GM23338 (cell line): Measurements from ENCODE around the gene CDH4. TPM values are rescaled to one million over a fixed set of nuclear protein-coding genes. Genes with fewer than 3 reads are reported as not detected.

Experiments used
- ATAC-seq: fragments of 200-7000 bp; cut with Tn5 transposase; 3 replicates; pipeline ENCODE4 v1.9.1; 2020
- DNase-seq: peaks from one replicate; pipeline ENCODE4 v3.0.0-alpha.2; 2015; ENCODE audit warnings: low spot score
- H2AFZ ChIP-seq: fragments of 200-600 bp; sonication (generic); 2 replicates; pipeline ENCODE4 v1.8.0; 2016; ENCODE audit warnings: antibody characterized with exemption, mild to moderate bottlenecking, moderate library complexity
- H3F3A ChIP-seq: fragments of 200-600 bp; sonication (generic); replicated peaks from 2 replicates; pipeline ENCODE4 v1.8.0; 2017; ENCODE audit warnings: antibody characterized with exemption, mixed run types, low read depth
- H3K27ac ChIP-seq: fragments of 200-600 bp; sonication (generic); 2 replicates; pipeline ENCODE4 v1.6.1; 2016; ENCODE audit warnings: low read depth
- H3K27me3 ChIP-seq: fragments of 200-600 bp; sonication (generic); 2 replicates; pipeline ENCODE4 v1.8.0; 2016; ENCODE audit warnings: mild to moderate bottlenecking, mixed run types, moderate library complexity; ENCODE audit not compliant: insufficient read depth
- H3K36me3 ChIP-seq: fragments of 200-600 bp; sonication (generic); 2 replicates; pipeline ENCODE4 v1.8.0; 2016; ENCODE audit warnings: mild to moderate bottlenecking; ENCODE audit not compliant: insufficient read depth
- H3K4me1 ChIP-seq: fragments of 200-600 bp; sonication (generic); 2 replicates; pipeline ENCODE4 v1.8.0; 2016; ENCODE audit warnings: mild to moderate bottlenecking, moderate library complexity; ENCODE audit not compliant: insufficient read depth
- H3K4me2 ChIP-seq: fragments of 200-600 bp; sonication (generic); 2 replicates; pipeline ENCODE4 v1.7.1; 2017; ENCODE audit warnings: mixed run types
- H3K4me3 ChIP-seq: fragments of 200-600 bp; sonication (generic); 2 replicates; pipeline ENCODE4 v1.6.1; 2016; ENCODE audit warnings: mixed run types
- H3K79me2 ChIP-seq: fragments of 200-600 bp; sonication (generic); replicated peaks from 2 replicates; pipeline ENCODE4 v1.8.0; 2017; ENCODE audit warnings: mild to moderate bottlenecking; ENCODE audit not compliant: insufficient read depth
- H3K9me2 ChIP-seq: fragments of 200-600 bp; sonication (generic); 2 replicates; pipeline ENCODE4 v1.8.0; 2017; ENCODE audit not compliant: insufficient read depth
- H4K20me1 ChIP-seq: fragments of 200-600 bp; sonication (generic); replicated peaks from 2 replicates; pipeline ENCODE4 v1.8.0; 2017; ENCODE audit warnings: mild to moderate bottlenecking; ENCODE audit not compliant: insufficient read depth
- H3K27ac Mint-ChIP-seq: 2 replicates; pipeline ENCODE4 v1.8.0; 2020; ENCODE audit warnings: inconsistent platforms, mild to moderate bottlenecking, moderate library complexity, mixed read lengths
- H3K27me3 Mint-ChIP-seq: 3 replicates; pipeline ENCODE4 v1.8.0; 2022; ENCODE audit warnings: low read depth, mild to moderate bottlenecking, moderate library complexity, mixed read lengths, inconsistent platforms; ENCODE audit not compliant: insufficient read depth, poor library complexity
- H3K36me3 Mint-ChIP-seq: 3 replicates; pipeline ENCODE4 v1.8.0; 2021; ENCODE audit warnings: low read depth, mild to moderate bottlenecking, inconsistent platforms, moderate library complexity, mixed read lengths
- H3K4me1 Mint-ChIP-seq: 3 replicates; pipeline ENCODE4 v1.8.0; 2020; ENCODE audit warnings: mild to moderate bottlenecking, inconsistent platforms, mixed read lengths
- H3K4me3 Mint-ChIP-seq: 3 replicates; pipeline ENCODE4 v1.8.0; 2021; ENCODE audit warnings: moderate library complexity, mild to moderate bottlenecking, inconsistent platforms, mixed read lengths
- H3K9me3 Mint-ChIP-seq: 3 replicates; pipeline ENCODE4 v1.8.0; 2020; ENCODE audit warnings: moderate library complexity, mild to moderate bottlenecking, inconsistent platforms, mixed read lengths
- NANOG ChIP-seq: IDR thresholded peaks from 2 replicates; pipeline ENCODE4 v1.6.1; 2016; ENCODE audit warnings: antibody characterized with exemption, borderline replicate concordance
- STAT1 ChIP-seq: IDR thresholded peaks from one replicate; pipeline ENCODE4 v1.6.1; 2016; ENCODE audit warnings: antibody characterized with exemption; ENCODE audit not compliant: unreplicated experiment
- ZNF114 ChIP-seq: fragments of 250-450 bp; sonication (Bioruptor Pico); IDR thresholded peaks from 2 replicates; pipeline ENCODE4 v1.5.0; 2020; ENCODE audit warnings: mild to moderate bottlenecking, moderate library complexity
- polyA plus RNA-seq: library from polyadenylated mRNA; unstranded; fragments of >200 nt; fragmentation: Nextera tagmentation; extraction: Ambion mirVana; gene quantifications from 2 replicates; pipeline ENCODE4 v1.2.1, GENCODE V29; 2016
- total RNA-seq: library from RNA; depleted of rRNA; stranded (reverse); fragments of >200 nt; shearing (Covaris generic); gene quantifications from 2 replicates; pipeline ENCODE4 v1.2.3, GENCODE V29; 2014
- TF ChIP-seq, protein P1 (sequence below), 2 experiments: fragments of 200-600 bp in 1 of 2; sonication (generic) in 1 of 2; conservative IDR thresholded peaks; 2 replicates each; pipeline versions ENCODE4 v1.5.1 to v1.6.1; 2016 to 2017; ENCODE audit warnings: antibody characterized with exemption in 2 of 2, low read depth in 2 of 2, mild to moderate bottlenecking in 2 of 2, moderate library complexity in 1 of 2
- TF ChIP-seq, protein P2 (sequence below): fragments of 250-450 bp; sonication (Bioruptor Pico); IDR thresholded peaks from 2 replicates; pipeline ENCODE4 v1.5.0; 2020; ENCODE audit warnings: mild to moderate bottlenecking, moderate library complexity

Gene CDH4
- total and polyA plus RNA-seq, 2 experiments from 2014 or later = 1.2 to 4.2 TPM

DNA sequence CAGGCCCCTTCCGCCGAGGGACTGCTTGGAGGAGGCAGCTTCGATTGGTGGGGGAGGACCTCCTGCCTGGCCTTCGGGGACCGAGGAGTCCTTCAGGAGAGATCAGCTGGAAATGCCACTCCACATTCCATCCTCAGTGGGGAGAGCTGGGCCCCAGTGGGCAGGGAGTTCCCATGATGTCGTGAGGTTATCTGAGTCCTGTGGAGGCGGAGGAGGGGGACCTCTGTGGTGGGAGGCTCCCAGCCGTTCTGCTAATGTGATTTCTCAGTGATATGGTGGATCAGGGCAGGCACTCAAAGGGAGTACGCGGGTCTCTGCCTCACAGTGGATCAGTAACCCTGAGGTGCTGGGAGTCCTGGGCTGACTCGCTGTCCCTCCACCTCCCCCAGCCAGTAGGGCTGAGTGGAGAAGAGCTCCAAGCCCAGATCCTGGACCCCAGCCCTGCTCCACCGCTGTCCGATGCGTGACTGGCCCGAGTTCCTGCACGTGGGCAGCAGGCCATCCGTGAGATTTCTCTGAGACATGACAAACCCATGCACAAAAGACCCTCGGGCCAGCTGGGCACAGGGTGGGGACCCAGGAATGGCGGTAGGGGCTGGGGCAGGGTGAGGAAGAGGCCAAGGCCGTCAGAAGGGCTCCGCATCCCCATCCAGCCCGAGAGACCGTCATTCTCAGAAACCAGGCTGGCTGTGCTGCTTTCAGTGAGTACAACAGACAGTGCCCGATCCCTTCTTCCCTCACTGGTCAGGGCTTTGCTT is 617.9 kb downstream of the CDH4 start:
- Mint-ChIP-seq H3K36me3 (no peaks in the 10 kb centered on the region; the same call in 2 of the 3 replicates), H3K27ac (no peak overlapping the region)
- ATAC-seq = no peak

More for the DNA sequence above, 617.9 kb downstream of the CDH4 start:
- Mint-ChIP-seq H3K9me3 (peaks cover 17% of the 10 kb centered on the region), H3K4me3 (no peak overlapping the region), H3K4me1 (no peaks in the 10 kb centered on the region), H3K27me3 (no peaks in the 10 kb centered on the region)
- TF ChIP-seq, protein P1, sequence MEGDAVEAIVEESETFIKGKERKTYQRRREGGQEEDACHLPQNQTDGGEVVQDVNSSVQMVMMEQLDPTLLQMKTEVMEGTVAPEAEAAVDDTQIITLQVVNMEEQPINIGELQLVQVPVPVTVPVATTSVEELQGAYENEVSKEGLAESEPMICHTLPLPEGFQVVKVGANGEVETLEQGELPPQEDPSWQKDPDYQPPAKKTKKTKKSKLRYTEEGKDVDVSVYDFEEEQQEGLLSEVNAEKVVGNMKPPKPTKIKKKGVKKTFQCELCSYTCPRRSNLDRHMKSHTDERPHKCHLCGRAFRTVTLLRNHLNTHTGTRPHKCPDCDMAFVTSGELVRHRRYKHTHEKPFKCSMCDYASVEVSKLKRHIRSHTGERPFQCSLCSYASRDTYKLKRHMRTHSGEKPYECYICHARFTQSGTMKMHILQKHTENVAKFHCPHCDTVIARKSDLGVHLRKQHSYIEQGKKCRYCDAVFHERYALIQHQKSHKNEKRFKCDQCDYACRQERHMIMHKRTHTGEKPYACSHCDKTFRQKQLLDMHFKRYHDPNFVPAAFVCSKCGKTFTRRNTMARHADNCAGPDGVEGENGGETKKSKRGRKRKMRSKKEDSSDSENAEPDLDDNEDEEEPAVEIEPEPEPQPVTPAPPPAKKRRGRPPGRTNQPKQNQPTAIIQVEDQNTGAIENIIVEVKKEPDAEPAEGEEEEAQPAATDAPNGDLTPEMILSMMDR (conservative IDR thresholded peaks at IDR 0.05; ENCODE audit: low read depth in 2 of 2) = no peak
- no peak for TF ChIP-seq STAT1
- TF ChIP-seq, protein P2, sequence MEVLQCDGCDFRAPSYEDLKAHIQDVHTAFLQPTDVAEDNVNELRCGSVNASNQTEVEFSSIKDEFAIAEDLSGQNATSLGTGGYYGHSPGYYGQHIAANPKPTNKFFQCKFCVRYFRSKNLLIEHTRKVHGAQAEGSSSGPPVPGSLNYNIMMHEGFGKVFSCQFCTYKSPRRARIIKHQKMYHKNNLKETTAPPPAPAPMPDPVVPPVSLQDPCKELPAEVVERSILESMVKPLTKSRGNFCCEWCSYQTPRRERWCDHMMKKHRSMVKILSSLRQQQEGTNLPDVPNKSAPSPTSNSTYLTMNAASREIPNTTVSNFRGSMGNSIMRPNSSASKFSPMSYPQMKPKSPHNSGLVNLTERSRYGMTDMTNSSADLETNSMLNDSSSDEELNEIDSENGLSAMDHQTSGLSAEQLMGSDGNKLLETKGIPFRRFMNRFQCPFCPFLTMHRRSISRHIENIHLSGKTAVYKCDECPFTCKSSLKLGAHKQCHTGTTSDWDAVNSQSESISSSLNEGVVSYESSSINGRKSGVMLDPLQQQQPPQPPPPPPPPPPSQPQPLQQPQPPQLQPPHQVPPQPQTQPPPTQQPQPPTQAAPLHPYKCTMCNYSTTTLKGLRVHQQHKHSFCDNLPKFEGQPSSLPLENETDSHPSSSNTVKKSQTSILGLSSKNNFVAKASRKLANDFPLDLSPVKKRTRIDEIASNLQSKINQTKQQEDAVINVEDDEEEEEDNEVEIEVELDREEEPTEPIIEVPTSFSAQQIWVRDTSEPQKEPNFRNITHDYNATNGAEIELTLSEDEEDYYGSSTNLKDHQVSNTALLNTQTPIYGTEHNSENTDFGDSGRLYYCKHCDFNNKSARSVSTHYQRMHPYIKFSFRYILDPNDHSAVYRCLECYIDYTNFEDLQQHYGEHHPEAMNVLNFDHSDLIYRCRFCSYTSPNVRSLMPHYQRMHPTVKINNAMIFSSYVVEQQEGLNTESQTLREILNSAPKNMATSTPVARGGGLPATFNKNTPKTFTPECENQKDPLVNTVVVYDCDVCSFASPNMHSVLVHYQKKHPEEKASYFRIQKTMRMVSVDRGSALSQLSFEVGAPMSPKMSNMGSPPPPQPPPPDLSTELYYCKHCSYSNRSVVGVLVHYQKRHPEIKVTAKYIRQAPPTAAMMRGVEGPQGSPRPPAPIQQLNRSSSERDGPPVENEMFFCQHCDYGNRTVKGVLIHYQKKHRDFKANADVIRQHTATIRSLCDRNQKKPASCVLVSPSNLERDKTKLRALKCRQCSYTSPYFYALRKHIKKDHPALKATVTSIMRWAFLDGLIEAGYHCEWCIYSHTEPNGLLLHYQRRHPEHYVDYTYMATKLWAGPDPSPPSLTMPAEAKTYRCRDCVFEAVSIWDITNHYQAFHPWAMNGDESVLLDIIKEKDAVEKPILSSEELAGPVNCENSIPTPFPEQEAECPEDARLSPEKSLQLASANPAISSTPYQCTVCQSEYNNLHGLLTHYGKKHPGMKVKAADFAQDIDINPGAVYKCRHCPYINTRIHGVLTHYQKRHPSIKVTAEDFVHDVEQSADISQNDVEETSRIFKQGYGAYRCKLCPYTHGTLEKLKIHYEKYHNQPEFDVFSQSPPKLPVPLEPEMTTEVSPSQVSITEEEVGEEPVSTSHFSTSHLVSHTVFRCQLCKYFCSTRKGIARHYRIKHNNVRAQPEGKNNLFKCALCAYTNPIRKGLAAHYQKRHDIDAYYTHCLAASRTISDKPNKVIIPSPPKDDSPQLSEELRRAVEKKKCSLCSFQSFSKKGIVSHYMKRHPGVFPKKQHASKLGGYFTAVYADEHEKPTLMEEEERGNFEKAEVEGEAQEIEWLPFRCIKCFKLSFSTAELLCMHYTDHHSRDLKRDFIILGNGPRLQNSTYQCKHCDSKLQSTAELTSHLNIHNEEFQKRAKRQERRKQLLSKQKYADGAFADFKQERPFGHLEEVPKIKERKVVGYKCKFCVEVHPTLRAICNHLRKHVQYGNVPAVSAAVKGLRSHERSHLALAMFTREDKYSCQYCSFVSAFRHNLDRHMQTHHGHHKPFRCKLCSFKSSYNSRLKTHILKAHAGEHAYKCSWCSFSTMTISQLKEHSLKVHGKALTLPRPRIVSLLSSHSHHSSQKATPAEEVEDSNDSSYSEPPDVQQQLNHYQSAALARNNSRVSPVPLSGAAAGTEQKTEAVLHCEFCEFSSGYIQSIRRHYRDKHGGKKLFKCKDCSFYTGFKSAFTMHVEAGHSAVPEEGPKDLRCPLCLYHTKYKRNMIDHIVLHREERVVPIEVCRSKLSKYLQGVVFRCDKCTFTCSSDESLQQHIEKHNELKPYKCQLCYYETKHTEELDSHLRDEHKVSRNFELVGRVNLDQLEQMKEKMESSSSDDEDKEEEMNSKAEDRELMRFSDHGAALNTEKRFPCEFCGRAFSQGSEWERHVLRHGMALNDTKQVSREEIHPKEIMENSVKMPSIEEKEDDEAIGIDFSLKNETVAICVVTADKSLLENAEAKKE (CRISPR knock-in tag) = no peak
- TF ChIP-seq NANOG = no peak
- no peak for TF ChIP-seq ZNF114 (CRISPR knock-in tag)
- Histone ChIP-seq H3K36me3 (no peaks in the 10 kb centered on the region), H3K27me3 (no peaks in the 10 kb centered on the region), H3F3A (no peaks in the 10 kb centered on the region), H3K27ac (no peak overlapping the region), H3K79me2 (no peaks in the 10 kb centered on the region), H3K4me1 (no peaks in the 10 kb centered on the region), H4K20me1 (no peaks in the 10 kb centered on the region), H3K4me3 (no peak overlapping the region), H3K9me2 (no peaks in the 10 kb centered on the region), H2AFZ (no peak overlapping the region), H3K4me2 (no peak overlapping the region)
- no peak for DNase-seq
